CMK (cell line): Measurements from ENCODE around the gene CHRM4.
"Not testable (repeated sequence)": the region's sequence is repeated elsewhere in the genome, so short reads cannot be mapped to it uniquely, and the experiment has no call there.

Experiments
- DNase-seq: peaks from one replicate; pipeline ENCODE4 v3.0.0-alpha.2; 2010; ENCODE audit warnings: low read depth

The CHRM4 gene

DNA sequence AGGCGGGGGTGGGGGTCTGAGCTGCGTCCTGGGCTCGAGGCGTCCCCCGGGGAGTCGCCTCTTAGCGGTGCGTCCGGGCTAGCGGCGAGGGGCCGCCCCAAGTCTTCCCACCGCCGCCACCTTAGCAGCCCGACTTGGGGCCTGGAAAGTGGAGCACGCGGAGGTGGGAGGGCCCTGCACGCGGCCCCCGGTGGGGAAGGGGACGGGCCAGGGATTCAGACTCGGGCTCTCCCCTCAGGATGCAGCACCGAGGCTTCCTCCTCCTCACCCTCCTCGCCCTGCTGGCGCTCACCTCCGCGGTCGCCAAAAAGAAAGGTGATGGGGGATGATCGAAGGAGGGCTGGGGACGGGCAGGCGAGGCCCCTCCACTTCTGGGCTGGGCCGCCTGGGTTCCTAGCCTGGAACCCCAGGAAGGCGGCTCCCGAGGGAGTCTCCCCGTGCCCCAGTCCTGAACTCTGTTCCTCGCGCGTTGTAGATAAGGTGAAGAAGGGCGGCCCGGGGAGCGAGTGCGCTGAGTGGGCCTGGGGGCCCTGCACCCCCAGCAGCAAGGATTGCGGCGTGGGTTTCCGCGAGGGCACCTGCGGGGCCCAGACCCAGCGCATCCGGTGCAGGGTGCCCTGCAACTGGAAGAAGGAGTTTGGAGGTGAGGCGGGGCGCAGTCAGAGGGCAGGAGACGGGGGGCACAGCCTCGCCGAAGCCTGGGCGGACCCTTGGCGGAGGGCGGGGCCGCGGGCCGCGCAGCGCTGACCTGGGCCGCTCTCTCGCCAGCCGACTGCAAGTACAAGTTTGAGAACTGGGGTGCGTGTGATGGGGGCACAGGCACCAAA lies 9.5 kb downstream of the CHRM4 start:
- DNase-seq, result no peak

DNA sequence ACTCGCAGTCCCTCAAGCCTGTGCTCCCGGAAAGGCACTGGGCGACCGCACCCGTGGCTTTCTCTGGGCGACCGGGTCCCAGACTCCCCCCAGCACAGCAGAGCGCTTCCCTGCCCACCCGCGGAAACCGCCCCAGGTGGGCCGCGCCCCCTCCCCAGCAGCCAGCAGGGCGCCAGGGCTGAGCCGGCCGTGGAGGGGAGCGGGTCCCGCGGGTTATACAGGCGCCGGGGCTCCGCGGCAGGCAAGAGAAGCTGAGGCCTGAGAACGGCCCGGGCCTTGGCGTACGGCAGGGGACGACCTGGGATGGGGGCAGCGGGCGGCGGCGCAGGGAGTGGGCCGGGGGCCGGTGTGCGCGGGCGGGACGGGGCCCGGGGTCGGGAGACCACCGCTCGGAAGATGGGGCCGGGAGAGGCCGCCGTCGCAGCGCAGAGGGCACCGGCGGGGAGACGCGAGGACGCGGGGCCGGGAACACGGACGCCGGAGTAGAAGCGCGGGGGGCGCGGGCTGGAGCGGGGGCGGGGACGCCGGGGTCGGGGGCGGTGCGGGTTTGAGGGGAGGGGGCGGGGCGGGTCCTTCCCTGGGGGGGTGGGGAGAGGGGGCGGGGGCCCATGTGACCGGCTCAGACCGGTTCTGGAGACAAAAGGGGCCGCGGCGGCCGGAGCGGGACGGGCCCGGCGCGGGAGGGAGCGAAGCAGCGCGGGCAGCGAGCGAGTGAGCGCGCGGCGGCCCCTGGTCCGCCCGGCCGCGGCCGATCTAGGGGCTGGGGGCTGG lies 10.3 kb downstream of the CHRM4 start, which contains the start of gene MDK:
MDK (plus strand) TSS at position 622 of the 771 bp plus-strand sequence. CDS start 389 bp downstream, outside the sequence.
- DNase-seq, result no peak

DNA sequence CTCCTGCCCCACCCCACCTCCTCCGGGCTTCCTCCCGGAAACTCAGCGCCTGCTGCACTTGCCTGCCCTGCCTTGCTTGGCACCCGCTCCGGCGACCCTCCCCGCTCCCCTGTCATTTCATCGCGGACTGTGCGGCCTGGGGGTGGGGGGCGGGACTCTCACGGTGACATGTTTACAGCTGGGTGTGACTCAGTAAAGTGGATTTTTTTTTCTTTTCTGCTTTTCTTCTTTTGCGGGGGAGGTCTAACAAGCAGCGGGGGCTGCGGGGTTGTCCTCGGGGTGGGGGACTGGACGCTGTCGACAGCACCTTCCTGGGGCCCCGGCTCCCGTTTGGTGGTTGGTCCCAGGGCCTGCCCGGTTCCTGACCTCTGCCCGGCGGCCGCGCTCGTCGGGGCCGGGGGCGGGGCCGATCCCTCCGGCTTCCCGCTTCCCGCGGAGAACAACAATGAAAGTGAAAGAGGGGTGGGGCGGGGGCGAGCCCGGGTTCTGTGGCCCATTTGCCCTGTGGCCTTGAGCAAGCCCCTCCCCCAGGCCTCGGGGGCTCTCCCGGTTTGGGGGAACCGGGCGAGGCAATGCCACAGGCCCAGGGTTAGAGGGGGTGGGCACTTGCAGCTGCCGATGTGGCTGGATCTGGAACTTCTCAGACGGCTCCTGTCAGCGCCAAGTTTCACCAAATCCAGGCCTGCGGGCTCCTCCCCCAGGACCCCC lies 11.1 kb downstream of the CHRM4 start:
- no peak for DNase-seq

DNA sequence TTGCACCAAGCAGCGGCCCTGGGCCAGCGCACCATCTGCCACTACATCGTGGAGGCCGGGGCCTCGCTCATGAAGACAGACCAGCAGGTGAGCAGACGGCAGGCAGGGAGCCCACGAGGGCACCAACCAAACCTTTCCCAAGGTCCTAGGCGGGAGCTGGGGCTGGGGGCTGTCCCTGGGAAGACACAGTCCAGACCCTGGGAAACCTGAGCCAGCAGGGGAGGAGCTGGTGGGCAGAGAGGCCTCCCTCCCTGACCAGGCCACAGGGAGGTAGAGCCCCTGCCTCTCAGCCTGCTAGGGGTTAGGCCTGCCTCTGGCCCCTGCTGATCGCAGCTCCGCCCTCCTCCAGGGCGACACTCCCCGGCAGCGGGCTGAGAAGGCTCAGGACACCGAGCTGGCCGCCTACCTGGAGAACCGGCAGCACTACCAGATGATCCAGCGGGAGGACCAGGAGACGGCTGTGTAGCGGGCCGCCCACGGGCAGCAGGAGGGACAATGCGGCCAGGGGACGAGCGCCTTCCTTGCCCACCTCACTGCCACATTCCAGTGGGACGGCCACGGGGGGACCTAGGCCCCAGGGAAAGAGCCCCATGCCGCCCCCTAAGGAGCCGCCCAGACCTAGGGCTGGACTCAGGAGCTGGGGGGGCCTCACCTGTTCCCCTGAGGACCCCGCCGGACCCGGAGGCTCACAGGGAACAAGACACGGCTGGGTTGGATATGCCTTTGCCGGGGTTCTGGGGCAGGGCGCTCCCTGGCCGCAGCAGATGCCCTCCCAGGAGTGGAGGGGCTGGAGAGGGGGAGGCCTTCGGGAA lies 11.9 kb downstream of the CHRM4 start:
- DNase-seq, result not testable (repeated sequence)

DNA sequence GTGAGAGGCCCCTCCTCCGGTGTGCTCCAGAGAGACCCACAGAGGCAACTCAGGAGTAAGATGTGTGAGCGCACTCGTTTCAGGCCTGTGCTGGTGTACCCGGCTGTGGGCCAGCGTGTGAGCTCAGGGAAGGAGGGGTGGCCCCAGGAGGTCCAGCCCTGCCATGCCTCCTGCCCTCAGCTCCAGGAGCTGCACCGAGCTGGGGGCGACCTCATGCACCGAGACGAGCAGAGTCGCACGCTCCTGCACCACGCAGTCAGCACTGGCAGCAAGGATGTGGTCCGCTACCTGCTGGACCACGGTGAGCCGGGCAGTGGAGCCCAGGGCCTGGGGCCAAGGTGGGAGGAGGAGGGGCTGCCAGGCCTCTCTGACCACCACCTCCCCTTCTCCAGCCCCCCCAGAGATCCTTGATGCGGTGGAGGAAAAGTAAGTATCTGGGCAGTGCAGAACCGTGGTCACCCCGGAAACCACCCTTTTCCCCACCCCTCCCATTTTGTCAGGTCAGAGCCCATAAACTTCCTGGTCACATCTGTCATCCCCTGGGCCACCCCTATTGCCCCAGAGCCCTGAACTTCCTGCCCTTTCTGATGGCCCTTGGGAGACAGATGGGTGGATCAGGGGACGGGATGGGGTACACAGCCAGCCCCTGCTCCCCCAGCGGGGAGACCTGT lies 12.6 kb downstream of the CHRM4 start:
- DNase-seq, result no peak

DNA sequence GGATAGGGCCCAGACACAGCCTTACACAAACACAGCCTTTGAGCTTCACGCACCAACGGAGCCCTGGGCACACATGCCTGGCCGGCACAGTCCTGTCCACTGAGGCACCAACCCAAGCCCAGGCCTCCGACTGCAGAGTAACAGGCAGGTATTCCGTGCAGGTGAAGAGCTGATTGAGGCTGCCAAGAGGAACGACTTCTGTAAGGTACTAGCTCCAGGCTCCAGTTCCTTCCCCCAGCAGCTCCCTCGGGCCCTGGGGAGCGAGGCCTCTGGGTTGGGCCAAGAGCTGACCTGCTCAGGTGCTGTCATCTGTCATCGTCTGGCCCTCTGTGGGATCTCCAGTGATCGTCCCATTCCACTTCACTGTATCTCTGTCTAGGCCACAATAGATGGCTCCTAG lies 13.3 kb downstream of the CHRM4 start:
- DNase-seq, result no peak

DNA sequence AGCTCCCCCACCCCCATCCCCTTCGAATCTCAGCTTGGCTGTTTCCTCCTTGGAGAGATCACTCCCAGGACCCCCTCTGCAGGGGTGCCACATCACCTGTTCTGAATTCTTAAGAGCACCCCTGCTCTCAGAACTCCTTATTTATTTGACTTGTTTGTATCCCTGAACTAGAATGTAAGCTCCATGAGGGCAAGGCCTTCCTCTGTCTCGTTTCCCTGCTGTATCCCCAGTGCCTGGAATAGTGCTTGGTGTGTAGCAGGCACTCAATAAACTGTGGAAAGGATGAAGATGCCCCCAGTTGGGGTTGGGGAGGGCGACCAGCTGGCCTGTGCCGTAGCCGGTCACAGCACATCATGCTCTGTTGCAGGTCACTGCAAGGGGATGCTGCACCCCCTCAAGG lies 13.7 kb downstream of the CHRM4 start:
- no peak for DNase-seq

DNA sequence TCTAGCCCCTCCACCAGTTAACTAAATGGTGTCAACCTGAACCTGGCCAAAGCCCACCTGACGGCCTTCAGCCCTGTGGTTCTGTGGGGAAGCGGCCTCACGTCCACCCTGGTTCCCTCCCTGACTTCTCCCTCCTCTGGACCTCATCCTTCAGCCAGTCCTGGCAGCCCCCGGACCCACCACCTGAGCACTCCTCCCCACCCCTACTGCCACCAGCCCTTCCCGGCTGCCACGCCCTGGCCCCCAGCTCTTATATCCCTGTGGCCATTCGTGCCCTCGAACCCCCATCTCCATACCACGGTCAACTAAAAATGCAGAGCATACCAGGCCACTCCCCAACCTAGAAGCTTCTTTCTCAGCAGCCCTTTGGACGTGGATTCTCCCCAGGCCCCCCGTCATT lies 14.3 kb downstream of the CHRM4 start:
- no peak for DNase-seq

DNA sequence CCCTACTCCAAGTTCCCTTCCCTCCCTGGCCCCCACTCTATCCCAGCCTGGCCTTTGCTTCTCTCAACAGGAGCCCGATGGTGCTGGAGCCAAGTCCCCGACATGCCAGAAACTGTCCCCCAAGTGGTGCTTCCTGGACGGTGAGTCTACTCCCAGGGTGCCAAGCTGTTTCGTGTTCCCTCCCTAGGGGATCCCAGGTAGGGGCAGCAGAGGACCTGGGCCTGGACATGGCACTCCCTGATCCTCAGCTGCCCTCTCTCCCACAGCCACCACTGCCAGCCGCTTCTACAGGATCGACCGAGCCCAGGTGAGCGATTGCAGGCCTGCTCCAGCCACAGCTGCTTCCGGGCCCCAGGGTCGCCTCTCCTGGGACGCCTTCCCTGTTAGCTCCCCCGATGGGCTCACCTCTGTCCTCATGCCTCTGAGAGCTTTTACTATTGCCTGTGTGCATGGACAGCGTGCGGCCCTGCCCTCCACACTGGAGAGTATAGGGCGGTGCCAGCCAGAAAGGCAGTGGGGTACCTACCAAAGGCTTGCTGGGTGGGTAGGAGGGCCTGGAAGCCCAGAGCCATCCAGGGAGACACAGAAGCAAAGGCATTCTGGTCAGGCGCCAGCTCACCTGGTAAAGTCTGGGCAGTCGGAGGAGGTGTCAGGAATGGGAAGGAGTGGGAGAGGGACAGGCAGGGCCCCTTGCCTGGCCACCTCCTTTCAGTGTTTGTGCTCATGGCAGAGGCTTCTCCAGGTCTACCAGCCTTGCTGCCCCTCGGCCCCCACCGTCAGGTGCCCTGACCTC lies 15.1 kb downstream of the CHRM4 start:
- no peak for DNase-seq

DNA sequence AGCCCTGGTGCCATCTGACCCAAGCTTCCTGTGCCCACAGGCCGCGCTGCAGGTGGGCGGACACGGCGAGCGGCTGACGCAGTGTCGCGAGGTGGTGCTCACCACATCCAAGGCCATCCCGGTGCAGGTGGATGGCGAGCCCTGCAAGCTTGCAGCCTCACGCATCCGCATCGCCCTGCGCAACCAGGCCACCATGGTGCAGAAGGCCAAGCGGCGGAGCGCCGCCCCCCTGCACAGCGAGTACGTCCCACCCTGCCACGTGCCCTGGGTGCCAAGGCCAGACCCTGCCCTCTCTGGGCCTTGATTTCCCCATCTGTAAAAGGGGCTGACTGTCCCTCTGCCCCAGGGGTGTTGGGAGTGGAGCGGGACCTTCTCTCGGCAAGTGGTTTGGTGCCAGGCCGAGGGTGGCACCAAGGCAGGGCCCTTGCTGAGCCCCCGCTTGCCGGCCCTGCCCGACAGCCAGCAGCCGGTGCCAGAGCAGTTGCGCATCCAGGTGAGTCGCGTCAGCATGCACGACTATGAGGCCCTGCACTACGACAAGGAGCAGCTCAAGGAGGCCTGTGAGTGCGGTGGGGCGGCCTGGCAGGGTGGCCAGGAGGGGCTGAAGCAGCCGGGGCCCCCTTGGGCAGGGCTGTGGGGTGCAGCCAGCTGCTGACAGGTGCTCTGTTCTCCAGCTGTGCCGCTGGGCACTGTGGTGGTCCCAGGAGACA lies 16.0 kb downstream of the CHRM4 start:
- DNase-seq, result no peak

DNA sequence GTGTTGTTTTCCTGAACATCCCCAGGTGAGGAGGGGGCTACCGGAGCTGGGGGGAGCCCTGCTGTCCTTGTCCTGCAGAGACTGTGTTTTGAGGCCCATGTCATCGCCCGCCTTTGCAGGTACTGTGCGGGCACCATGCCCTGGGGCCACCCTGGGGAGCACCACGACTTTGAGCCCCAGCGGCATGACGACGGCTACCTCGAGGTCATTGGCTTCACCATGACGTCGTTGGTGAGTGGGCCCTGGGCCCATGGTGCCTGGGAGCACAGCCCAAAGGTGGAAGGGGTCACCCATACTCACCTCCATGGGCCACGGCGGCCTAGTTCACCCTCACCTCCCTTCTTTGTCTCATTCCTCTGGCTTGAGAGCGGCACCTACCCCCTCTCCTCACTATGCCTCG lies 16.8 kb downstream of the CHRM4 start:
- no peak for DNase-seq

DNA sequence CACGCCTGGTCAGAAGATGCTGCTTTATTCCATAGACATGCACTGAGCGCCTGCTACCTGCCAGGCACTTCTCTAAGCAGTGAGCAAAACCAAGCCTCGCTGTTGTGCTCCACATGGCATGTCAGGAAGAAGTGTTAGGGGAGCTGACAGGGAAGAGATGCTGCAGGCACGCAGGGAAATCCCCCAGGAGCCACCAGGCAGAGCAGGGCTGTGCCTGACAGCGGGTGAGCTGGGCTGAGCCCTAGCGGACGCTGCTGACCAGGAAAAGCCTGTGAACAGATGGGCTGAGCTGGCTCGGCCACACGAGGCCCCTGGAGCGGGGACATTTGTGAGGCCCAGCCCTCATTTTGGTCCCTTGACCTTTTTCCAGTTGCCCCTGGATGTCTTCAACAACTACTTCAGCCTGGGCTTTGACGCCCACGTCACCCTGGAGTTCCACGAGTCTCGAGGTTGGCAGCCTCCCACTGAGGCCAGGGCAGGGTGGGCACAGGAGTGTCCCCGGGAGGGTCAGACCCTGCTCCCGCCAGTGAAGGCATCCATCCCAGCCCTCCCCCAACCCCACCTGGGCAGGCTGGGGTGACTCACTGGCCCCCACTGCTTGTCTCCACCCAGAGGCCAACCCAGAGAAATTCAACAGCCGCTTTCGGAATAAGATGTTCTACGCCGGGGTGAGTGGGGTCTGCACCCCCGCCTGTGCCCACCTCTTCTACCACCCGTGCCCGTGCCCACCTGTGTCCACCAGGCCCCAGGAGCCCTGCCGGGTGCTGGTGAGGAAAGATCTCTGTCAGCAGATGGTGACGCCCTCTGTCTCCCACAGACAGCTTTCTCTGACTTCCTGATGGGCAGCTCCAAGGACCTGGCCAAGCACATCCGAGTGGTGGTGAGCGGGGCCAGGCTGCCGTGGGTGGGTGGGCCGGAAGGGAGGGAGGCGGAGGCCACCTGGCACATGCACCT lies 17.5 kb downstream of the CHRM4 start:
- DNase-seq, result no peak

DNA sequence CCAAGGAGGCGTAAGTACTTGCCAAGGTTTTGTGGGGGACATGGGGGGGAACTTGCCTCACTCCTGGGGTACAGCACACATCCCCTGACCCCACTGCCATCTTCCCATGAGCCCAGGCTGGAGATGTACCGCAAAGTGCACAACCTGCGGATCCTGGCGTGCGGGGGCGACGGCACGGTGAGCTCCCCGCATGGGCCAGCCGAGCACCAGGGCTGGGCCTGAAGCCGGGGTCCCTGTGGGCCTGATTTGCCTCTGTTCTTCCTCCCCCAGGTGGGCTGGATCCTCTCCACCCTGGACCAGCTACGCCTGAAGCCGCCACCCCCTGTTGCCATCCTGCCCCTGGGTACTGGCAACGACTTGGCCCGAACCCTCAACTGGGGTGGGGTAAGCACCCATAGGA lies 19.1 kb downstream of the CHRM4 start:
- DNase-seq, result not testable (repeated sequence)

DNA sequence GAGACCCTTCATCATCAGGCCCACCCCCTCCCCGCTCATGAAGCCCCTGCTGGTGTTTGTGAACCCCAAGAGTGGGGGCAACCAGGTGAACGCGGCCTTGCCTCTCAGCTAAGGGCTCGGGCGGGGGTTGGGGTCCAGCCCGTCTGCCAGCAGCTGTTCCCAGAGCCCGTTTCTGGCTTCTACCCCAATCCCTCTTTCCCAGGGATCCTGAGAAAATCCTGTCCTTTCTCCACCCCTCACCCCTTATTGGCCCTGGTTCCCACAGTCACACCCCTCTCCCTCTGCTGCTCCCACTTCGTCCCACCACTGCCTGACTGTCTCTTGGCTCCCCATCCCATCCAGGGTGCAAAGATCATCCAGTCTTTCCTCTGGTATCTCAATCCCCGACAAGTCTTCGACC lies 19.5 kb downstream of the CHRM4 start:
- DNase-seq, result no peak

DNA sequence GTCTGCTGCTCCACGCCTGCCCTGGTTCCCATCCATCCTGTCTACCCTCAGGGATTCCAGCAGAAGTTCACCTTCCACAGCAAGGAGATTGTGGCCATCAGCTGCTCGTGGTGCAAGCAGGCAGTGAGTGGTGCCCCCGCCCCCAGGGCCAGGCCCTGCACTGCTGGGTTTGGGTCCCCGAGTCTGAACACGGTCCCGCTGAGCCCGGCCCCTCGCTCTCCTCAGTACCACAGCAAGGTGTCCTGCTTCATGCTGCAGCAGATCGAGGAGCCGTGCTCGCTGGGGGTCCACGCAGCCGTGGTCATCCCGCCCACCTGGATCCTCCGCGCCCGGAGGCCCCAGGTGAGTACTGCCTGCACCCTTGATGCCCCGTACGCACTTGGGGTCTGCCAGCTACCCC lies 20.3 kb downstream of the CHRM4 start:
- not testable (repeated sequence) for DNase-seq

DNA sequence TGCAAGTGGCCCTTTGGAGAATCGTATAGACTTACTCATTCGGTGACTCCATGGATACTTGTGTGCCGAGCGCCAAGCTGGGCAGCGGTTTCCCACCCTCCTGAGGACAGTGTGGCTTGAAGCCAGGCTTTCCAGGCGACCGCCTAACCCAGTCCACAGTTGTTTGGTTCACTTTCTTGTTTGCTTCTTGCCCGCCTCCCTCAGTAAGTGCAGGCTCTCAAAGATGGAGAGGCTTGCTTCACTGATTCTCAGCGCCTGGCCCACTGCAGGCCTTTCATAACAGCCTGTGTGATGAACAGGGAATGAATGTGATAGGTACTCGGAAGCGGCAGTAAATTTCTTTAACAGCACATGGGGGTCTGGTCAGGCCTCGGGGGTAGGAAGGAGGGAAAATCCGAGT lies 21.3 kb downstream of the CHRM4 start:
- no peak for DNase-seq

DNA sequence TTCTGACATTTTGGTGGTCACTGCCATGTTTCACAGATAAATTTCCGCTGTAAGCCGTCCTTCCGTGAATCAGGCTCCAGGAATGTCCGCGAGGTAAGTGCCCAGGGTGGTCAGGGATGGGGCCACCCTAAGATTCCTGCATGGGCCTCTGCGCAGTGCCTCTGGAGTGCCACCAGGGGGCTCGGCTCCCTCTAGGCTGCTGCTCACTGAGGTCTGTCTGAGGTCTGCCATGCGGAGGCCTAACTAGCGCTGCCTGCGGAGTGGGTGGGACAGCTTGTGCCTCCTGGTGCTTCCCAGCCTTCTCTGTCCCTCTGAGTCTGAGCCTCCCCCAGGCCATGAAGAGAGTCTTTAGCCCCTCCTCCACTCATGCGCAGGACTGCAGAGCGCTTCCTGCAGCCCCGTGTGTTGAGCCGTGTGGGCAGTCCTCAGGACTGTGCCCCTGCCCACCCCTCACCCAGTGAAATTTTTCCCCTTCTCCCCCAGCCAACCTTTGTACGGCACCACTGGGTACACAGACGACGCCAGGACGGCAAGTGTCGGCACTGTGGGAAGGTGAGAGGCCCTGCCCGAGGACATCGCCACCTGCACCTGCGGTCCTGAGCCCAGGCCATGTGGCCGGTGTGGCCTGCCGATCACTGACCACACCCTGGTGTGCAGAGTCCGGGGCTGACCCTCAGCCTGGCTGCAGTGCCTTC lies 22.0 kb downstream of the CHRM4 start:
- DNase-seq, result no peak

DNA sequence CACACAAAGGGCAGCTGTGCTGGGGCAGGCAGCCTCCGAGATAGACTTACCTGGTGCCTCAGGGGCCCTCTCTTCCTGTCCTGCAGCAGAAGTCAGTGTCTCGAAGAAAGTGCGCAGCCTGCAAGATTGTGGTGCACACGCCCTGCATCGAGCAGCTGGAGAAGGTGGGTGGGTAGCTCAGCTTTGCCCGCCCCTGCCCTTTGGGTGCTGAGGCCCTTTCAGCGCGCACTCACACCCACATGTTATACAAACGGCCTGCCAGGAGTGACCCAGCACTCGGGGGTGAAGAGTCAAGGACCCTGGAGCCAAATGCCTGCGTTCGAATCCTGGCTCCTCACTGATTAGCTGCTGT lies 23.7 kb downstream of the CHRM4 start:
- DNase-seq, result no peak
